WTC11 (cell line): Measurements from ENCODE around the gene COL5A1. TPM values are rescaled to one million over a fixed set of nuclear protein-coding genes. Genes with fewer than 3 reads are reported as not detected.

ENCODE experiments used
- ATAC-seq: fragments of 200-7000 bp; cut with Tn5 transposase; 2 replicates; pipeline ENCODE4 v1.10.0; 2021; ENCODE audit warnings: mild to moderate bottlenecking, moderate library complexity
- CTCF ChIA-PET: fragments of 300-600 bp; sonication (Branson Sonifier 250); formaldehyde crosslinking; loops from one replicate; lab custom pipeline; 2021; ENCODE audit warnings: antibody characterized with exemption; lab: Charles Lee
- POLR2A ChIA-PET: fragments of 350-600 bp; sonication (Branson Sonifier 250); formaldehyde crosslinking; loops from one replicate; lab custom pipeline; 2021; ENCODE audit warnings: antibody characterized with exemption; lab: Charles Lee
- DNase-seq: peaks from one replicate; pipeline ENCODE4 v3.0.0; 2021; ENCODE audit warnings: low spot score
- H3K27ac Mint-ChIP-seq: 2 replicates; pipeline ENCODE4 v1.8.0; 2021; ENCODE audit warnings: mixed read lengths
- H3K27me3 Mint-ChIP-seq: 2 replicates; pipeline ENCODE4 v1.8.0; 2021; ENCODE audit warnings: low read depth, mild to moderate bottlenecking, moderate library complexity, mixed read lengths
- H3K36me3 Mint-ChIP-seq: 2 replicates; pipeline ENCODE4 v1.8.0; 2021; ENCODE audit warnings: mixed read lengths
- H3K4me1 Mint-ChIP-seq: 2 replicates; pipeline ENCODE4 v1.8.0; 2022; ENCODE audit warnings: mixed read lengths
- H3K4me3 Mint-ChIP-seq: 2 replicates; pipeline ENCODE4 v1.8.0; 2021; ENCODE audit warnings: mild to moderate bottlenecking, moderate library complexity, mixed read lengths
- H3K9me3 Mint-ChIP-seq: 2 replicates; pipeline ENCODE4 v1.8.0; 2021; ENCODE audit warnings: mixed read lengths
- ATF6 ChIP-seq: sonication (generic); formaldehyde crosslinking; IDR thresholded peaks from 2 replicates; pipeline ENCODE4 v1.8.1; 2023; ENCODE audit warnings: mild to moderate bottlenecking, missing genetic modification reagents
- CDX4 ChIP-seq: fragments of 250-450 bp; sonication (Bioruptor Pico); IDR thresholded peaks from 2 replicates; pipeline ENCODE4 v1.9.0; 2021; ENCODE audit warnings: moderate library complexity, mild to moderate bottlenecking, inconsistent platforms, borderline replicate concordance
- E2F4 ChIP-seq: sonication (generic); formaldehyde crosslinking; IDR thresholded peaks from 2 replicates; pipeline ENCODE4 v1.8.1; 2022; ENCODE audit warnings: low read depth, mild to moderate bottlenecking, moderate library complexity, missing genetic modification reagents, borderline replicate concordance
- ELF4 ChIP-seq: sonication (generic); formaldehyde crosslinking; IDR thresholded peaks from 2 replicates; pipeline ENCODE4 v1.8.1; 2022; ENCODE audit warnings: low read depth, mild to moderate bottlenecking, moderate library complexity, missing genetic modification reagents
- ESRRA ChIP-seq: sonication (generic); formaldehyde crosslinking; IDR thresholded peaks from 2 replicates; pipeline ENCODE4 v1.8.1; 2022; ENCODE audit warnings: mild to moderate bottlenecking, missing genetic modification reagents, borderline replicate concordance
- FOXK1 ChIP-seq: sonication (generic); formaldehyde crosslinking; IDR thresholded peaks from 2 replicates; pipeline ENCODE4 v1.8.0; 2022; ENCODE audit warnings: mild to moderate bottlenecking, moderate library complexity, missing genetic modification reagents
- FOXP1 ChIP-seq: sonication (generic); formaldehyde crosslinking; IDR thresholded peaks from 2 replicates; pipeline ENCODE4 v1.8.0; 2022; ENCODE audit warnings: missing genetic modification reagents, mild to moderate bottlenecking, moderate library complexity, borderline replicate concordance
- GRHL2 ChIP-seq: fragments of 250-450 bp; sonication (Bioruptor Pico); IDR thresholded peaks from 2 replicates; pipeline ENCODE4 v1.8.0; 2022; ENCODE audit warnings: mild to moderate bottlenecking, moderate library complexity; ENCODE audit not compliant: insufficient replicate concordance, severe bottlenecking
- GTF2I ChIP-seq: fragments of 250-450 bp; sonication (Bioruptor Pico); conservative IDR thresholded peaks from 2 replicates; pipeline ENCODE4 v1.4.0; 2021; ENCODE audit warnings: mild to moderate bottlenecking
- HMGA2 ChIP-seq: fragments of 250-450 bp; sonication (Bioruptor Pico); IDR thresholded peaks from 2 replicates; pipeline ENCODE4 v1.4.0; 2021; ENCODE audit warnings: mild to moderate bottlenecking, moderate library complexity
- JAZF1 ChIP-seq: fragments of 250-450 bp; sonication (Bioruptor Pico); IDR thresholded peaks from 2 replicates; pipeline ENCODE4 v1.9.0; 2021; ENCODE audit warnings: moderate library complexity, mild to moderate bottlenecking, inconsistent platforms
- JUN ChIP-seq: sonication (generic); formaldehyde crosslinking; IDR thresholded peaks from 2 replicates; pipeline ENCODE4 v1.8.0; 2023; ENCODE audit warnings: mild to moderate bottlenecking, missing genetic modification reagents
- MAX ChIP-seq: sonication (generic); formaldehyde crosslinking; IDR thresholded peaks from 2 replicates; pipeline ENCODE4 v1.8.0; 2022; ENCODE audit warnings: mild to moderate bottlenecking, missing genetic modification reagents
- NFATC4 ChIP-seq: fragments of 250-450 bp; sonication (Bioruptor Pico); IDR thresholded peaks from 2 replicates; pipeline ENCODE4 v1.9.0; 2021; ENCODE audit warnings: mild to moderate bottlenecking
- NFYB ChIP-seq: sonication (generic); formaldehyde crosslinking; conservative IDR thresholded peaks from 2 replicates; pipeline ENCODE4 v1.8.0; 2022; ENCODE audit warnings: low read depth, missing genetic modification reagents
- NR3C1 ChIP-seq: sonication (generic); formaldehyde crosslinking; conservative IDR thresholded peaks from 2 replicates; pipeline ENCODE4 v1.8.1; 2023; ENCODE audit warnings: low read depth, mild to moderate bottlenecking, missing genetic modification reagents
- OVOL2 ChIP-seq: fragments of 250-450 bp; sonication (Bioruptor Pico); IDR thresholded peaks from 2 replicates; pipeline ENCODE4 v1.9.0; 2021; ENCODE audit warnings: mild to moderate bottlenecking, borderline replicate concordance
- PRDM15 ChIP-seq: sonication (generic); formaldehyde crosslinking; IDR thresholded peaks from 2 replicates; pipeline ENCODE4 v1.8.0; 2022; ENCODE audit warnings: missing genetic modification reagents
- PRRX2 ChIP-seq: fragments of 250-450 bp; sonication (Bioruptor Pico); IDR thresholded peaks from 2 replicates; pipeline ENCODE4 v1.8.0; 2021; ENCODE audit warnings: mild to moderate bottlenecking
- RORB ChIP-seq: fragments of 250-450 bp; sonication (Bioruptor Pico); IDR thresholded peaks from 2 replicates; pipeline ENCODE4 v1.9.0; 2021; ENCODE audit warnings: mild to moderate bottlenecking
- TCF7 ChIP-seq: sonication (generic); formaldehyde crosslinking; IDR thresholded peaks from 2 replicates; pipeline ENCODE4 v1.8.0; 2022; ENCODE audit warnings: mild to moderate bottlenecking, low read depth, missing genetic modification reagents, moderate library complexity
- TP53 ChIP-seq: sonication (generic); formaldehyde crosslinking; IDR thresholded peaks from 2 replicates; pipeline ENCODE4 v1.8.1; 2023; ENCODE audit warnings: mild to moderate bottlenecking, missing genetic modification reagents
- ZMAT4 ChIP-seq: fragments of 250-450 bp; sonication (Bioruptor Pico); IDR thresholded peaks from 2 replicates; pipeline ENCODE4 v1.9.0; 2021; ENCODE audit warnings: mild to moderate bottlenecking
- ZNF263 ChIP-seq: sonication (generic); formaldehyde crosslinking; IDR thresholded peaks from 2 replicates; pipeline ENCODE4 v1.8.1; 2022; ENCODE audit warnings: low read depth, mild to moderate bottlenecking, moderate library complexity, missing genetic modification reagents
- ZNF317 ChIP-seq: sonication (generic); formaldehyde crosslinking; IDR thresholded peaks from 2 replicates; pipeline ENCODE4 v1.8.1; 2023; ENCODE audit warnings: low read depth, mild to moderate bottlenecking, moderate library complexity, missing genetic modification reagents, borderline replicate concordance
- total RNA-seq: library from RNA; stranded (reverse); gene quantifications from 3 replicates; pipeline ENCODE4 v1.2.3, GENCODE V29; 2021

Gene COL5A1
- total RNA-seq, 1 experiment from 2014 or later = 13.5 TPM

- H3K27me3 Mint-ChIP-seq = no peaks in the 10 kb centered on the region
- CTCF ChIA-PET = interaction anchor here (0.5 to 1.9 kb wide), 3 partner anchors 9 to 1995 kb away, joined by 3 to 6 read pairs (median 4); no protein-coding TSS in a partner anchor
- no peak for ATAC-seq
- H3K9me3 Mint-ChIP-seq = peaks cover 3% of the 10 kb centered on the region; the same call in 1 of the 2 replicates
- no peak for DNase-seq
- TF ChIP-seq JAZF1 (CRISPR knock-in tag) (no peak), ZNF263 (no peak), MAX (CRISPR knock-in tag) (no peak), ZNF317 (no peak), CDX4 (no peak), E2F4 (no peak), RORB (CRISPR knock-in tag) (no peak), OVOL2 (CRISPR knock-in tag) (no peak), TP53 (CRISPR knock-in tag) (no peak), NFATC4 (CRISPR knock-in tag) (no peak), GTF2I (CRISPR knock-in tag) (no peak), PRRX2 (CRISPR knock-in tag) (no peak), NFYB (CRISPR knock-in tag) (no peak), HMGA2 (no peak)
- no peak overlapping the region for H3K27ac Mint-ChIP-seq
- peaks cover 2% of the 10 kb centered on the region; the same call in 1 of the 2 replicates for H3K36me3 Mint-ChIP-seq
- H3K4me3 Mint-ChIP-seq = no peak overlapping the region
- POLR2A ChIA-PET = no interaction called here
- no peaks in the 10 kb centered on the region for H3K4me1 Mint-ChIP-seq
Observed at GRCh38 chr9:134707031-134707680, 65.6 kb downstream of the COL5A1 start.

- CTCF ChIA-PET = interaction anchor here (0.5 to 1.2 kb wide), 2 partner anchors 10 to 1994 kb away, joined by 3 to 5 read pairs (median 4); no protein-coding TSS in a partner anchor
- no peak for DNase-seq
- TF ChIP-seq ZMAT4 (CRISPR knock-in tag) = no peak
- no peak for TF ChIP-seq ESRRA (CRISPR knock-in tag)
- no peak for TF ChIP-seq HMGA2
- no peak for TF ChIP-seq FOXP1 (CRISPR knock-in tag)
- TF ChIP-seq JAZF1 (CRISPR knock-in tag) = no peak
- TF ChIP-seq ELF4 = no peak
- TF ChIP-seq ZNF317 = no peak
- no peak for TF ChIP-seq PRDM15 (CRISPR knock-in tag)
- no peak for TF ChIP-seq FOXK1 (CRISPR knock-in tag)
- TF ChIP-seq ATF6 = no peak
- no peak for TF ChIP-seq NR3C1 (CRISPR knock-in tag)
- no peak for TF ChIP-seq JUN (CRISPR knock-in tag)
- no peak for TF ChIP-seq TCF7 (CRISPR knock-in tag)
- TF ChIP-seq GRHL2 (CRISPR knock-in tag) = no peak
Observed at GRCh38 chr9:134707731-134708671, 66.4 kb downstream of the COL5A1 start.

More at GRCh38 chr9:134707731-134708671, 66.4 kb downstream of the COL5A1 start:
- POLR2A ChIA-PET = no interaction called here
- Mint-ChIP-seq H3K36me3 (peaks cover 3% of the 10 kb centered on the region), H3K27me3 (no peaks in the 10 kb centered on the region), H3K4me1 (no peaks in the 10 kb centered on the region), H3K9me3 (peaks cover 5% of the 10 kb centered on the region), H3K4me3 (no peak overlapping the region), H3K27ac (no peak overlapping the region)
- no peak for ATAC-seq
